OCI-LY7 (cell line): ENCODE results near the gene REC8. TPM values are rescaled to one million over a fixed set of nuclear protein-coding genes. Genes with fewer than 3 reads are reported as not detected.

Source experiments
- BruUV-seq: library from RNA; stranded (reverse); fragments of 400-500 nt; replicated peaks from 2 replicates; lab custom pipeline; 2021; lab: Mats Ljungman, UMichigan
- CTCF ChIA-PET: fragments of 300-600 bp; sonication (Branson Sonifier 250); formaldehyde crosslinking; loops from one replicate; lab custom pipeline; 2022; ENCODE audit warnings: antibody characterized with exemption; ENCODE audit not compliant: unreplicated experiment; lab: Charles Lee
- POLR2A ChIA-PET: fragments of 300-600 bp; sonication (Branson Sonifier 250); formaldehyde crosslinking; loops from one replicate; lab custom pipeline; 2022; ENCODE audit warnings: antibody characterized with exemption; lab: Charles Lee
- DNase-seq: peaks from one replicate; pipeline ENCODE4 v3.0.0-alpha.2; 2015; ENCODE audit warnings: low spot score
- H2AFZ ChIP-seq: fragments of 200-600 bp; sonication (generic), shearing (Covaris generic); 2 replicates; pipeline ENCODE4 v1.6.1; 2014; ENCODE audit warnings: mild to moderate bottlenecking, antibody characterized with exemption, low read length, moderate library complexity
- H3K27ac ChIP-seq: fragments of 200-600 bp; sonication (generic); 2 replicates; pipeline ENCODE4 v1.5.1; 2014; ENCODE audit warnings: mixed run types, low read depth, mild to moderate bottlenecking, moderate library complexity, low read length, inconsistent platforms; ENCODE audit not compliant: poor library complexity, severe bottlenecking
- H3K36me3 ChIP-seq: fragments of 200-600 bp; sonication (generic); 2 replicates; pipeline ENCODE4 v1.6.1; 2014; ENCODE audit warnings: mild to moderate bottlenecking, antibody characterized with exemption, low read length, moderate library complexity, mixed read lengths; ENCODE audit not compliant: insufficient read depth
- H3K4me1 ChIP-seq: fragments of 200-600 bp; sonication (generic); 2 replicates; pipeline ENCODE4 v1.5.1; 2014; ENCODE audit warnings: mild to moderate bottlenecking, low read length; ENCODE audit not compliant: insufficient read depth, poor library complexity, severe bottlenecking
- H3K4me2 ChIP-seq: fragments of 200-600 bp; sonication (generic); 2 replicates; pipeline ENCODE4 v1.6.1; 2014; ENCODE audit warnings: mild to moderate bottlenecking, low read length
- H3K4me3 ChIP-seq: fragments of 200-600 bp; sonication (generic); 2 replicates; pipeline ENCODE4 v1.5.1; 2014; ENCODE audit warnings: mild to moderate bottlenecking, low read depth, low read length; ENCODE audit not compliant: poor library complexity, severe bottlenecking
- H3K79me2 ChIP-seq: fragments of 200-600 bp; sonication (generic); 2 replicates; pipeline ENCODE4 v1.6.1; 2016; ENCODE audit warnings: low read depth, mild to moderate bottlenecking, low read length, moderate library complexity, mixed read lengths; ENCODE audit not compliant: insufficient read depth
- H3K9me2 ChIP-seq: fragments of 200-600 bp; sonication (generic); 2 replicates; pipeline ENCODE4 v1.6.1; 2016; ENCODE audit warnings: mild to moderate bottlenecking, low read length, mixed read lengths; ENCODE audit not compliant: insufficient read depth
- H3K9me3 ChIP-seq: fragments of 200-600 bp; sonication (generic); 2 replicates; pipeline ENCODE4 v1.6.1; 2014; ENCODE audit warnings: mild to moderate bottlenecking, mixed run types, low read length, mixed read lengths
- H4K20me1 ChIP-seq: fragments of 200-600 bp; sonication (generic); 2 replicates; pipeline ENCODE4 v1.6.1; 2014; ENCODE audit warnings: mild to moderate bottlenecking, antibody characterized with exemption, low read length, moderate library complexity, mixed read lengths; ENCODE audit not compliant: insufficient read depth
- CTCF ChIP-seq: fragments of 200-600 bp; sonication (generic); conservative IDR thresholded peaks from 2 replicates; pipeline ENCODE4 v1.5.1; 2014; ENCODE audit warnings: mild to moderate bottlenecking, antibody characterized with exemption, low read length, moderate library complexity, mixed read lengths
- EZH2phosphoT487 ChIP-seq: fragments of 200-600 bp; sonication (generic); IDR thresholded peaks from 2 replicates; pipeline ENCODE4 v1.6.1; 2018; ENCODE audit warnings: low read depth, borderline replicate concordance, mild to moderate bottlenecking, mixed run types, antibody characterized with exemption, low read length, moderate library complexity, mixed read lengths
- intact Hi-C: fragments of 100-400 bp; cut with micrococcal nuclease; formaldehyde crosslinking; loops from one replicate; pipeline ENCODE4 v1.10.0; 2022; ENCODE audit not compliant: unreplicated experiment
- total RNA-seq, 2 experiments: library from RNA; depleted of rRNA in 1 of 2; stranded (reverse); fragments of >200 nt in 1 of 2; shearing (Covaris generic) in 1 of 2; gene quantifications; 2 replicates each; pipeline ENCODE4 v1.2.3, GENCODE V29; 2014 to 2022

Gene REC8
- total RNA-seq, 2 experiments from 2014 or later: 9.8 to 14.2 TPM

- no TSS peak for BruUV-seq
- no peaks in the 10 kb centered on the region for H3K9me2 ChIP-seq
- TF ChIP-seq CTCF (no peak), EZH2phosphoT487 (no peak)
- CTCF ChIA-PET: interaction anchor here (1.1 kb wide), 1 partner anchor 12 kb away, joined by 4 read pairs; the partner anchor contains the start of gene IRF9
- H3K36me3 ChIP-seq: peaks cover 49% of the 10 kb centered on the region
- H3K4me2 ChIP-seq: no peak overlapping the region
- peaks cover 19% of the 10 kb centered on the region; the same call in 1 of the 2 replicates for H3K79me2 ChIP-seq
- H3K9me3 ChIP-seq: no peaks in the 10 kb centered on the region
- POLR2A ChIA-PET: interaction anchor here (1.1 to 3.9 kb wide), 2 partner anchors 54 to 55 kb away, joined by 3 to 20 read pairs; partner anchors contain the start of gene PCK2
- intact Hi-C loops: loop anchor here (10.0 kb wide), 1 partner anchor 845 kb away; the partner anchor contains the start of genes BCL2L2 and PPP1R3E
- DNase-seq: no peak
- no peaks in the 10 kb centered on the region for H4K20me1 ChIP-seq
- no peak overlapping the region for H3K27ac ChIP-seq
- H3K4me1 ChIP-seq: peaks cover 17% of the 10 kb centered on the region
- no peak overlapping the region for H3K4me3 ChIP-seq
- no peak overlapping the region for H2AFZ ChIP-seq
Observed at GRCh38 chr14:24149302-24149969, 22.4 kb upstream of the REC8 start.

GRCh38 chr14:24150061-24150460 lies 21.8 kb upstream of the REC8 start:
- ChIA-PET POLR2A (interaction anchor here (1.1 kb wide), 1 partner anchor 55 kb away, joined by 3 read pairs; no protein-coding TSS in a partner anchor), CTCF (interaction anchor here (2.2 kb wide), 1 partner anchor 11 kb away, joined by 6 read pairs; the partner anchor contains the start of gene IRF9)

More at GRCh38 chr14:24150061-24150460, 21.8 kb upstream of the REC8 start:
- H2AFZ ChIP-seq: no peak overlapping the region
- H3K79me2 ChIP-seq: peaks cover 19% of the 10 kb centered on the region; the same call in 1 of the 2 replicates
- no TSS peak for BruUV-seq
- intact Hi-C loops: no loop called here
- H3K4me1 ChIP-seq: peaks cover 16% of the 10 kb centered on the region
- H3K4me3 ChIP-seq: no peak overlapping the region
- no peak overlapping the region for H3K27ac ChIP-seq
- no peaks in the 10 kb centered on the region for H4K20me1 ChIP-seq
- peaks cover 49% of the 10 kb centered on the region for H3K36me3 ChIP-seq
- no peak for DNase-seq
- TF ChIP-seq CTCF: no peak
- no peak for TF ChIP-seq EZH2phosphoT487
- no peaks in the 10 kb centered on the region for H3K9me2 ChIP-seq
- H3K4me2 ChIP-seq: no peak overlapping the region
- no peaks in the 10 kb centered on the region for H3K9me3 ChIP-seq
